CD4-positive, CD25-positive, alpha-beta regulatory T cell (primary cell): Measurements from ENCODE around the gene ZNF512B. TPM values are rescaled to one million over a fixed set of nuclear protein-coding genes. Genes with fewer than 3 reads are reported as not detected.

Experiments used
- ATAC-seq, 2 donors: fragments of 150-1000 bp; cut with Tn5 transposase; one replicate each; pipeline ENCODE4 v1.10.0; 2021; ENCODE audit warnings: low read depth in 2 of 2, moderate number of reproducible peaks in 2 of 2, moderate library complexity in 1 of 2
- DNase-seq, 3 donors: peaks; one replicate each; pipeline versions ENCODE4 v3.0.0 to v3.0.0-alpha.2; 2012 to 2022; ENCODE audit warnings: mixed read lengths in 1 of 3
- H3K27ac ChIP-seq: one replicate; pipeline ENCODE4 v1.7.0; 2013; ENCODE audit warnings: mild to moderate bottlenecking, low read length; ENCODE audit not compliant: insufficient read depth, poor library complexity, severe bottlenecking
- H3K27me3 ChIP-seq: one replicate; pipeline ENCODE4 v1.7.0; 2013; ENCODE audit warnings: low read length; ENCODE audit not compliant: control insufficient read depth, insufficient read depth
- H3K36me3 ChIP-seq: one replicate; pipeline ENCODE4 v1.7.0; 2013; ENCODE audit warnings: mild to moderate bottlenecking, low read length, moderate library complexity; ENCODE audit not compliant: control insufficient read depth, insufficient read depth
- H3K4me1 ChIP-seq: 2 replicates; pipeline ENCODE4 v1.7.0; 2013; ENCODE audit warnings: mild to moderate bottlenecking, low read length; ENCODE audit not compliant: insufficient read depth, control insufficient read depth, poor library complexity, severe bottlenecking
- H3K4me3 ChIP-seq: one replicate; pipeline ENCODE4 v1.7.0; 2013; ENCODE audit warnings: low read depth, mild to moderate bottlenecking, low read length, moderate library complexity
- H3K9me3 ChIP-seq, 2 experiments: 1 replicate in 1 of 2; 2 replicates in 1 of 2; pipeline ENCODE4 v1.7.0; 2013; ENCODE audit warnings: low read length in 2 of 2, mild to moderate bottlenecking in 1 of 2, moderate library complexity in 1 of 2; ENCODE audit not compliant: control insufficient read depth in 2 of 2
- H3K27ac Mint-ChIP-seq, 3 donors: one replicate each; pipeline ENCODE4 v1.8.0; 2020 to 2022; ENCODE audit warnings: mild to moderate bottlenecking in 3 of 3, mixed read lengths in 3 of 3, moderate library complexity in 2 of 3
- H3K27me3 Mint-ChIP-seq: one replicate; pipeline ENCODE4 v1.8.0; 2022; ENCODE audit warnings: mild to moderate bottlenecking, mixed read lengths
- H3K36me3 Mint-ChIP-seq: one replicate; pipeline ENCODE4 v1.8.0; 2020; ENCODE audit warnings: mixed read lengths
- H3K4me1 Mint-ChIP-seq, 4 donors: one replicate each; pipeline ENCODE4 v1.8.0; 2020 to 2022; ENCODE audit warnings: mixed read lengths in 4 of 4, mild to moderate bottlenecking in 1 of 4
- H3K4me3 Mint-ChIP-seq, 4 donors: one replicate each; pipeline ENCODE4 v1.8.0; 2020 to 2022; ENCODE audit warnings: mild to moderate bottlenecking in 4 of 4, mixed read lengths in 4 of 4, moderate library complexity in 3 of 4
- H3K9me3 Mint-ChIP-seq, 7 donors: one replicate each; pipeline ENCODE4 v1.8.0; 2020 to 2022; ENCODE audit warnings: mixed read lengths in 7 of 7, mild to moderate bottlenecking in 3 of 7, moderate library complexity in 2 of 7
- polyA plus RNA-seq, 4 donors: library from polyadenylated mRNA; unstranded; fragments of 300-500 nt; fragmentation: Illumina TruSeq; gene quantifications; one replicate each; pipeline ENCODE4 v1.2.3, GENCODE V29; 2021
- total RNA-seq: library from RNA; stranded (reverse); gene quantifications from one replicate; pipeline ENCODE4 v1.2.3, GENCODE V29; 2022

ZNF512B gene
- total and polyA plus RNA-seq, 5 donors from 2014 or later, result 0.41 to 21.2 (median 0.47) TPM

- peaks cover 8% of the 10 kb centered on the region for H3K36me3 Mint-ChIP-seq
- H3K27ac ChIP-seq, result no peak overlapping the region
- DNase-seq, result no peak
- peak overlapping the region in 2 of 4 donors; percentile 18 to 35 for H3K4me3 Mint-ChIP-seq
- H3K27me3 ChIP-seq, result no peaks in the 10 kb centered on the region
- H3K4me1 ChIP-seq, result peaks cover 34% of the 10 kb centered on the region
- H3K4me1 Mint-ChIP-seq, result peaks cover 0 to 23% (median 7%) of the 10 kb centered on the region in 4 donors
- H3K9me3 Mint-ChIP-seq, result no peaks in the 10 kb centered on the region
- H3K4me3 ChIP-seq, result no peak overlapping the region
- peaks cover 13% of the 10 kb centered on the region for H3K36me3 ChIP-seq
- H3K27ac Mint-ChIP-seq, result no peak overlapping the region
- no peaks in the 10 kb centered on the region for H3K9me3 ChIP-seq
- no peaks in the 10 kb centered on the region for H3K27me3 Mint-ChIP-seq
- no peak for ATAC-seq
These were observed 10.6 kb downstream of the ZNF512B start for GRCh38 chr20:63958964-63959698.

- no peak for ATAC-seq
- Histone ChIP-seq H3K4me1 (peaks cover 37% of the 10 kb centered on the region), H3K27ac (no peak overlapping the region), H3K9me3 (no peaks in the 10 kb centered on the region), H3K27me3 (no peaks in the 10 kb centered on the region), H3K36me3 (peaks cover 11% of the 10 kb centered on the region), H3K4me3 (no peak overlapping the region)
- Mint-ChIP-seq H3K4me3 (peak overlapping the region in 1 of 4 donors; percentile 47), H3K9me3 (no peaks in the 10 kb centered on the region), H3K4me1 (peaks cover 0 to 29% (median 10%) of the 10 kb centered on the region in 4 donors), H3K27ac (no peak overlapping the region), H3K27me3 (no peaks in the 10 kb centered on the region), H3K36me3 (peaks cover 8% of the 10 kb centered on the region)
- no peak for DNase-seq
These were observed 11.3 kb downstream of the ZNF512B start for GRCh38 chr20:63958471-63958870.

GRCh38 chr20:63957690-63958441, 11.9 kb downstream of the ZNF512B start:
- peak overlapping the region; percentile 72 to 89 (median 83) for H3K4me3 Mint-ChIP-seq
- H3K4me1 ChIP-seq, result peaks cover 37% of the 10 kb centered on the region

GRCh38 chr20:63957004-63957689, 12.6 kb downstream of the ZNF512B start:
- Mint-ChIP-seq H3K4me3 (peak overlapping the region in 3 of 4 donors; percentile 86 to 89 (median 88)), H3K27me3 (no peaks in the 10 kb centered on the region), H3K36me3 (peaks cover 4% of the 10 kb centered on the region), H3K27ac (peak overlapping the region; percentile 65 to 92 (median 73)), H3K9me3 (no peaks in the 10 kb centered on the region), H3K4me1 (peaks cover 0 to 38% (median 15%) of the 10 kb centered on the region in 4 donors)
- H3K36me3 ChIP-seq, result peaks cover 8% of the 10 kb centered on the region
- H3K27ac ChIP-seq, result peak overlapping the region; percentile 79
- H3K4me1 ChIP-seq, result peaks cover 37% of the 10 kb centered on the region
- H3K9me3 ChIP-seq, result no peaks in the 10 kb centered on the region
- DNase-seq, result peak; percentile 46 to 79 (median 54)
- H3K27me3 ChIP-seq, result no peaks in the 10 kb centered on the region
- peak; percentile 43 to 51 for ATAC-seq
- peak overlapping the region; percentile 32 for H3K4me3 ChIP-seq

More at GRCh38 chr20:63957690-63958441, 11.9 kb downstream of the ZNF512B start:
- H3K9me3 ChIP-seq, result no peaks in the 10 kb centered on the region
- DNase-seq (peak in 1 of 3 donors; percentile 26), ATAC-seq (no peak)
- H3K4me1 Mint-ChIP-seq, result peaks cover 0 to 34% (median 13%) of the 10 kb centered on the region in 4 donors
- H3K27me3 ChIP-seq, result no peaks in the 10 kb centered on the region
- H3K36me3 Mint-ChIP-seq, result peaks cover 7% of the 10 kb centered on the region
- peak overlapping the region; percentile 79 for H3K27ac ChIP-seq
- H3K9me3 Mint-ChIP-seq, result no peaks in the 10 kb centered on the region
- peaks cover 8% of the 10 kb centered on the region for H3K36me3 ChIP-seq
- peak overlapping the region in 1 of 3 donors; percentile 92 for H3K27ac Mint-ChIP-seq
- no peaks in the 10 kb centered on the region for H3K27me3 Mint-ChIP-seq
- H3K4me3 ChIP-seq, result no peak overlapping the region

- peaks cover 0 to 38% (median 15%) of the 10 kb centered on the region in 4 donors for H3K4me1 Mint-ChIP-seq
- H3K27me3 ChIP-seq, result no peaks in the 10 kb centered on the region
- DNase-seq (no peak), ATAC-seq (no peak)
- H3K27ac Mint-ChIP-seq, result peak overlapping the region in 2 of 3 donors; percentile 65 to 91
- no peaks in the 10 kb centered on the region for H3K9me3 Mint-ChIP-seq
- peaks cover 4% of the 10 kb centered on the region for H3K36me3 Mint-ChIP-seq
- H3K27me3 Mint-ChIP-seq, result no peaks in the 10 kb centered on the region
- peak overlapping the region; percentile 86 to 94 (median 88) for H3K4me3 Mint-ChIP-seq
- H3K4me3 ChIP-seq, result peak overlapping the region; percentile 32
- H3K36me3 ChIP-seq, result peaks cover 2% of the 10 kb centered on the region
- no peaks in the 10 kb centered on the region for H3K9me3 ChIP-seq
- H3K4me1 ChIP-seq, result peaks cover 37% of the 10 kb centered on the region
- H3K27ac ChIP-seq, result peak overlapping the region; percentile 79
These were observed 13.1 kb downstream of the ZNF512B start for GRCh38 chr20:63956664-63957003.

GRCh38 chr20:63955827-63956663, 13.7 kb downstream of the ZNF512B start, which contains the start of gene UCKL1:
UCKL1 (minus strand) TSS chr20:63956416; CDS start chr20:63956372, 44 bp downstream.
- Mint-ChIP-seq H3K4me3 (peak within 1 kb of the TSS; percentile 86 to 94 (median 88)), H3K36me3 (no peaks in the 10 kb centered on the region), H3K4me1 (peaks cover 0 to 38% (median 15%) of the 10 kb centered on the region in 4 donors), H3K9me3 (no peaks in the 10 kb centered on the region), H3K27ac (peak within 1 kb of the TSS; percentile 65 to 92 (median 91)), H3K27me3 (no peaks in the 10 kb centered on the region)
- no peaks in the 10 kb centered on the region for H3K36me3 ChIP-seq
- ATAC-seq (peak; percentile 83), DNase-seq (peak; percentile 86 to 93 (median 92))
- H3K9me3 ChIP-seq, result no peaks in the 10 kb centered on the region
- H3K4me3 ChIP-seq, result peak within 1 kb of the TSS; percentile 51
- peaks cover 37% of the 10 kb centered on the region for H3K4me1 ChIP-seq
- no peaks in the 10 kb centered on the region for H3K27me3 ChIP-seq
- H3K27ac ChIP-seq, result peak within 1 kb of the TSS; percentile 79
